Measurements from ENCODE around the gene LRBA.

The LRBA gene

DNA sequence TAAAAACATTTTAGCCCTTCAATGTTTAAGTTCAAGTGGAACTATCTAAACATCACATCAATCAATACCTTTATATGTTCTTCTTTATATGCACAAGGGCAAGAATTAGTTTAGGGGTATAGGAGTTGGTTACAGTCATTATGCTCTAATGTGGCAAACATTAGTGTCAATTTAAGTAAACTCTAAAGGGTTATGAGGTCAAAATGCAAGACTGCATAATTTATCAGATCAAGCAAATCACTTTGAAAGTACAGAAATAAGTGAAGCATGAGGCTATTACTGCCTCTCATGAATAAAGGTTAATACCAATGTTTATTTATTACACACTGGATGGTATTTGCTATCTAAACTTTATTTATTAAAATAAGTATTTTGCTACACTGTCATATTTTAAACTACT, 373.5 kb downstream of the LRBA start:
- H3K36me3 ChIP-seq (ENCODE audit: control insufficient read depth, low read length): no peaks in the 10 kb centered on the region
- H3K79me2 ChIP-seq (ENCODE audit: control insufficient read depth, low read length): no peaks in the 10 kb centered on the region
- H3K9me3 ChIP-seq (ENCODE audit: control insufficient read depth, insufficient read depth, low read length): no peaks in the 10 kb centered on the region
- H4K20me1 ChIP-seq (ENCODE audit: control insufficient read depth, insufficient read depth, low read depth, low read length): no peaks in the 10 kb centered on the region
- no peaks in the 10 kb centered on the region for H3K4me1 ChIP-seq (ENCODE audit: control insufficient read depth, low read length)
- H3K9me2 ChIP-seq (replicated peaks; ENCODE audit: control insufficient read depth, low read length): no peaks in the 10 kb centered on the region
- no peak overlapping the region for H3K4me2 ChIP-seq (ENCODE audit: low read length)
- H3K27me3 ChIP-seq (ENCODE audit: control insufficient read depth, low read length): no peaks in the 10 kb centered on the region
- H3F3A ChIP-seq (ENCODE audit: control insufficient read depth, insufficient read depth): no peaks in the 10 kb centered on the region
- TF ChIP-seq CTCF (IDR thresholded peaks at IDR 0.05; ENCODE audit: low read depth, low read length, poor library complexity, severe bottlenecking): no peak
- TF ChIP-seq EZH2phosphoT487 (IDR thresholded peaks at IDR 0.05; ENCODE audit: borderline replicate concordance, low read length): no peak
- no peak overlapping the region for H3K27ac ChIP-seq (ENCODE audit: low read depth, low read length)
- H3K4me3 ChIP-seq (ENCODE audit: low read length): no peak overlapping the region

DNA sequence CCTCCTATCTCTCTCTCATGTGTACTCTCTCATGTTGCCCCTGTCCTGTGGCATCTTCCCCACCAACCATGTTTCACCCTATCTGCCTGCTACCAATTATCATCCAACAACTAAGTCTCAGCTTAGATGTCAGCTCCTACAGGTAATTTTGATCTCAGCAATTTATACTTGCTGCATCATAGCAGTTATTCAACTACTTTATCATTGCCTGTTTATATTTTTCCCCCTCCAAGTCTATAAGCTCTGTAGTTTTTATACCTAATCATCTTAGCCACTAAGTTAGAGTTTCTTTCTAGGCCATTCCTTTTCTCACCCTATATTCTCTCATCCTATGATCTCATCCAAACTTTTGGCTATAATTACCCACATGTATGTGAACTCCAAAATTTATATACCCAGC, 382.4 kb downstream of the LRBA start:
- Histone ChIP-seq H3K79me2 (ENCODE audit: control insufficient read depth, low read length) (no peaks in the 10 kb centered on the region), H3K27me3 (ENCODE audit: control insufficient read depth, low read length) (no peaks in the 10 kb centered on the region), H3K4me1 (ENCODE audit: control insufficient read depth, low read length) (no peaks in the 10 kb centered on the region), H3K4me3 (ENCODE audit: low read length) (no peak overlapping the region), H3F3A (ENCODE audit: control insufficient read depth, insufficient read depth) (no peaks in the 10 kb centered on the region), H4K20me1 (ENCODE audit: control insufficient read depth, insufficient read depth, low read depth, low read length) (no peaks in the 10 kb centered on the region), H3K4me2 (ENCODE audit: low read length) (no peak overlapping the region), H3K9me3 (ENCODE audit: control insufficient read depth, insufficient read depth, low read length) (no peaks in the 10 kb centered on the region), H3K27ac (ENCODE audit: low read depth, low read length) (no peak overlapping the region), H3K36me3 (ENCODE audit: control insufficient read depth, low read length) (no peaks in the 10 kb centered on the region), H3K9me2 (replicated peaks; ENCODE audit: control insufficient read depth, low read length) (no peaks in the 10 kb centered on the region)
- TF ChIP-seq CTCF (IDR thresholded peaks at IDR 0.05; ENCODE audit: low read depth, low read length, poor library complexity, severe bottlenecking): no peak
- no peak for TF ChIP-seq EZH2phosphoT487 (IDR thresholded peaks at IDR 0.05; ENCODE audit: borderline replicate concordance, low read length)

DNA sequence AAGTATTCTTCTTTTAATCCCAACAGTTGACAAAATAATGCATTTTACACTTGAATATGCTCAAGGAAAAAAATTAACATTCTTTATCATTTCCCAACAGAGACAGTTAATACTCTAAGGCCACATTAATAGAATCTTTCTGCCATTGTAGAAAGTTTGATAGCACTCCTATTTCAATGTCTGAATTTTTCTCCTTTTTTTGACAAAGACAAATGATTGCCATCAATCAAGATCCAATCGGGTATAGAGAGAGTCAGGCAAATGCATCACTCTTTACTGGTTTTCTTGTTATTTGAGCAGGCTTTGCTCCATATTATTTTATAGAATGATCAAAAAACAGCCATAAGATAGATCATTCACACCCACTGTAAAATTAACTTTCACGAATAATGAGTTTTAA, 387.0 kb downstream of the LRBA start:
- H3K4me2 ChIP-seq (ENCODE audit: low read length): no peak overlapping the region
- H3K9me2 ChIP-seq (replicated peaks; ENCODE audit: control insufficient read depth, low read length): no peaks in the 10 kb centered on the region
- H3K9me3 ChIP-seq (ENCODE audit: control insufficient read depth, insufficient read depth, low read length): no peaks in the 10 kb centered on the region
- no peaks in the 10 kb centered on the region for H4K20me1 ChIP-seq (ENCODE audit: control insufficient read depth, insufficient read depth, low read depth, low read length)
- no peak overlapping the region for H3K4me3 ChIP-seq (ENCODE audit: low read length)
- H3F3A ChIP-seq (ENCODE audit: control insufficient read depth, insufficient read depth): no peaks in the 10 kb centered on the region
- no peaks in the 10 kb centered on the region for H3K4me1 ChIP-seq (ENCODE audit: control insufficient read depth, low read length)
- no peaks in the 10 kb centered on the region for H3K36me3 ChIP-seq (ENCODE audit: control insufficient read depth, low read length)
- TF ChIP-seq EZH2phosphoT487 (IDR thresholded peaks at IDR 0.05; ENCODE audit: borderline replicate concordance, low read length) (no peak), CTCF (IDR thresholded peaks at IDR 0.05; ENCODE audit: low read depth, low read length, poor library complexity, severe bottlenecking) (no peak)
- no peak overlapping the region for H3K27ac ChIP-seq (ENCODE audit: low read depth, low read length)
- H3K79me2 ChIP-seq (ENCODE audit: control insufficient read depth, low read length): no peaks in the 10 kb centered on the region
- no peaks in the 10 kb centered on the region for H3K27me3 ChIP-seq (ENCODE audit: control insufficient read depth, low read length)

GRCh38 chr4:150625033-150625432, 390.1 kb downstream of the LRBA start:
- Histone ChIP-seq H4K20me1 (ENCODE audit: control insufficient read depth, insufficient read depth, low read depth, low read length) (no peaks in the 10 kb centered on the region), H3K79me2 (ENCODE audit: control insufficient read depth, low read length) (no peaks in the 10 kb centered on the region), H3K27me3 (ENCODE audit: control insufficient read depth, low read length) (no peaks in the 10 kb centered on the region), H3K27ac (ENCODE audit: low read depth, low read length) (no peak overlapping the region), H3K4me3 (ENCODE audit: low read length) (no peak overlapping the region), H3K4me1 (ENCODE audit: control insufficient read depth, low read length) (no peaks in the 10 kb centered on the region), H3F3A (ENCODE audit: control insufficient read depth, insufficient read depth) (no peaks in the 10 kb centered on the region), H3K9me3 (ENCODE audit: control insufficient read depth, insufficient read depth, low read length) (no peaks in the 10 kb centered on the region), H3K4me2 (ENCODE audit: low read length) (no peak overlapping the region), H3K9me2 (replicated peaks; ENCODE audit: control insufficient read depth, low read length) (no peaks in the 10 kb centered on the region), H3K36me3 (ENCODE audit: control insufficient read depth, low read length) (no peaks in the 10 kb centered on the region)
- TF ChIP-seq EZH2phosphoT487 (IDR thresholded peaks at IDR 0.05; ENCODE audit: borderline replicate concordance, low read length) (no peak), CTCF (IDR thresholded peaks at IDR 0.05; ENCODE audit: low read depth, low read length, poor library complexity, severe bottlenecking) (no peak)
